HG02870 (cell line): Measurements from ENCODE around the gene NKX2-2.
A peak's percentile ranks its signal among the peaks of the same experiment; 100 is the strongest.

ENCODE experiments used
- ATAC-seq: cut with Tn5 transposase; IDR thresholded peaks from one replicate; pipeline ENCODE4 v1.9.1; 2021; ENCODE audit warnings: mild to moderate bottlenecking, moderate library complexity; ENCODE audit not compliant: unreplicated experiment

Gene NKX2-2

DNA sequence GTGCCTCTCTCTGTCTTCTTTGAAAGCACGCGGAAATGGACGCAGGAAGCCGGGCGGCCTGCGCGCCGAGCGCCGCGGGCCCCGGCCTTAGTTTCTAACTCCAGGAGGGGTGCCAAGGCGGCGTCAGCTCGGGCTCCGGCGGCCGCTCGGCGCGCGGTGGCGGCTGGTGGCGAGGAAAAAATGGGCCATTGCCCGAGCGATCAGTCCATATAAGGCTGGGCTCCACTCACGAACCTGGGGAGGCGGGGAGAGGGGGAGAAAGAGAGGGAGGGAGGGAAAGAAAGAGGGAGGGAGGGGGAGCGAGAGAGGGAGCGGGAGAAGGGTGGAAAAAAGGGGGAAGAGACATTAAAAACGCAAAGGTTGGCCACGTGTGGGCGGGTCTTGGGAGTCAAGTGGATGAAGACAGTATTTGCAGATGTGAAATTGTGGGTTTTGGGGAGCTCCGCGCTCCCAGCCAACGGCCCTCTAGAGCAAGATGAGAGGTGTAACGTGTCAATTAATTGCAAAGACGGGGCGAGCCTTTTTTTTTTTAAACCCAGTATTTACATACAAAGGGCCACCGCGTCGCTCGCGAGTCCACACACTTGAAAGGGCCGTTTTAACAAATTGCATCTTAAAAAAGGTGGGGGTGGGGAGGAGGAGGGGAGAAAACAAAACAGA, at the start of gene NKX2-2:
Gene NKX2-2, minus strand, starts transcription at position 184 of the 660 bp plus-strand sequence. CDS start 395 bp downstream, outside the sequence.
- no peak for ATAC-seq

DNA sequence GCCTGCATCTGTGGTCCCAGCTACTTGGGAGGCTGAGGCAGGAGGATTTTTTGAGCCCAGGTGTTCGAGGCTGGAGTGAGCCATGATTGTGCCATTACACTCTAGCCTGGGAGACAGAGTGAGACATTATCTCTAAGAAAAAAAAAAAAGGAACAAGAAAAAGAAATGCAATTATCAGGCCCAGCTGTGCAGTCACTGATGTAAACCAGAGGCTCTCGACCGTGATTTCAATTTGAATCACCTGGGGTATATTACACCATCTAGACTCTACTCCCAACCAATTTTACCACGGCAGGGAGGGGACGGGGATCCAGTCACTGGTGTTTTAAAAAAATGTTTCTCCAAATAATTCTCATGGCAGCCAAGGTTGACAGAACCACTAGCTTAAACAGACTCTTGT, 48.8 kb upstream of the NKX2-2 start:
- no peak for ATAC-seq

DNA sequence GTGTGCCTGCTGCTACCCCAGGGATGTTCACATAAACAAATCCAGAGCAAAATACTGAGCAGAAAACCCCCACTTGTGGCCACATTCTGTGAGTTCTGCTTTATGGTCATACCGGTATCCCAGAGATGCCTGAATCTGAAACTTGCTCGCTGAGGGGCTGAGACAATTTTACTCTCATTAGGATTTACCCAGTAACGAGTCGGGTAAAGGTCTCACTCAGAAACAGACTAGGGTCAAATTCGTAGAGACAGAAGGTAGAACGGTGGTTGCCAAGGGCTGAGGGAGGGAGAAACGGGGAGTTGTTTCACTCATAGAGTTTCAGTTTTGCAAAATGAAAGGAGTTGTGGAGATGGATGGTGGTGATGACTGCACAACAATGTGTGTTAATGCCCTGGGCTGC, 45.4 kb upstream of the NKX2-2 start:
- peak; percentile 92 for ATAC-seq

DNA sequence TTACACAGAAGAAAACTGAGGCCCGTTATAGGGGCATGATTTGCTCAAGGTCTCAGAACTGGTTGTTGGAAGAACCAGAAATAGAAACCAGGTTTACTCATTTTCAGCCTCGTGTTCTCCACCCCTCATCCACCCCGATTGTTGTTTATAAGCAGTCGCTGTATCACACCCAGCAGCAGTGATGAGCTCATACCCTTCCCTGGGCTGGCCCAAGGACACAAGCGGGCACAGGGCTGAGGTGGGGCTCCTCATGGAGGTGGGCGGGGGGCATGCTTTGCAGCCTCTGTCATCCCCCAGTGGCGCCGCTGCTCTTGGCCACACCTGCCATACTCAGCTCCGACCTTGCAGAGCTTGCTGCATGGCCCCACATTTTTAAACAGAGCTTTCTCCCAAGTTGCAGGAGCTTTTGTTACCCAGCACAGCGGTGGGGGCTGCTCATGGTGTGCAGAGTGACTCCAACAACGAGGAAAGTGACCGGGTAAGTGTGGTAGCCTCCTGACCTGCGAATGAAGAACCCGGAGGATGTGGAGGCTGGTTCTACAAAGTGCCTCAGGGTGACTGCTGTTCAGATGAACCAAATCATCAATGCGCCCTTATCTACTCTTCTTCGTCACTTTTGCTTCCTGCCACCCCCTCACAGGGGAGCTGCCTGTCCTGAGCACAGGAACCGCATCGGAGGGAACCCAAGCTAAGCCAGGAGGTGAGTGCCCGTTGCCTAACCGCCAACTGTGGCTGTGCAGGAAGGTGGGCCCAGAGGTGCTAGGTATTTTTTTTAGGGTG, 43.6 kb upstream of the NKX2-2 start:
- ATAC-seq: no peak

DNA sequence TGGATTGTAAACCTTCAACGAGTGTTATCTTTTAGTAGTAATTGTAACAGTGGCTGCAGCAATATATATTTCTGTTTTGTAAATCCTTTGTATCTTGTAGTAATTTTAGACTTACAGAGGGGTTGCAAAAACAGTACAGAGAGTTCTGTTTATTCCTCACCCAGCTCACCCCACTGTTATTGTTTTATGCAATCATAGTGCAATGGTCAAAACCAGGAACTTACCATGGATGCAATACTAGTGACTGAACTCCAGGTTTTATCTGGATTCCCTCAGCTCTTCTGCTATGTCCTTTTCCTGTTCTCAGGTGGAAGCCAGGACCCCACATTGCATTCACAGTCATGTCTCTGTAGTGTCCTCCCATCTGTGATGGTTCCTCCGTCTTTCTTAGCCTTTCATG, 42.5 kb upstream of the NKX2-2 start:
- ATAC-seq: no peak

GRCh38 chr20:21555470-21556120, 41.7 kb upstream of the NKX2-2 start:
- ATAC-seq: no peak

DNA sequence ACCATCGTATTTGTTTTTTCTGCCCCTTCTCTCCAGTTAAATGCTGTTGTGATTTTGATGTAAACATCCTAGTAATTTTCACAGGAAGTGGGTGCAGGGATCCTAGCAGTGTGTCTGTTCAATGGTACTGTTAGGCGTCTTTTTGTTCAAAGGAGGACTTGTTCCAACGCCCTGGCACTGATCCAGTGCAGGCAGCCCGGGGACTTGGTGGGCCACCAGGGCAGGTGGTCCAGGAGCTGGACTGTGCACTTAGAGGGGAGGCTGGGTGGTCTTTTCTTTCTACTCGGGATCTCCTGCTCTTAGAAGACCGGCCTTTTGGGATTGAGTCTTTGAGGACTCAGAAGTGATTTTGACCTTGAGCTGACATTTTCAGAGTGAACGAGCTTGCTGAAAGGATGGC, 41.1 kb upstream of the NKX2-2 start:
- ATAC-seq: no peak

- no peak for ATAC-seq
These were observed 40.6 kb upstream of the NKX2-2 start for GRCh38 chr20:21554376-21554890.

GRCh38 chr20:21550587-21550986, 36.7 kb upstream of the NKX2-2 start:
- no peak for ATAC-seq

DNA sequence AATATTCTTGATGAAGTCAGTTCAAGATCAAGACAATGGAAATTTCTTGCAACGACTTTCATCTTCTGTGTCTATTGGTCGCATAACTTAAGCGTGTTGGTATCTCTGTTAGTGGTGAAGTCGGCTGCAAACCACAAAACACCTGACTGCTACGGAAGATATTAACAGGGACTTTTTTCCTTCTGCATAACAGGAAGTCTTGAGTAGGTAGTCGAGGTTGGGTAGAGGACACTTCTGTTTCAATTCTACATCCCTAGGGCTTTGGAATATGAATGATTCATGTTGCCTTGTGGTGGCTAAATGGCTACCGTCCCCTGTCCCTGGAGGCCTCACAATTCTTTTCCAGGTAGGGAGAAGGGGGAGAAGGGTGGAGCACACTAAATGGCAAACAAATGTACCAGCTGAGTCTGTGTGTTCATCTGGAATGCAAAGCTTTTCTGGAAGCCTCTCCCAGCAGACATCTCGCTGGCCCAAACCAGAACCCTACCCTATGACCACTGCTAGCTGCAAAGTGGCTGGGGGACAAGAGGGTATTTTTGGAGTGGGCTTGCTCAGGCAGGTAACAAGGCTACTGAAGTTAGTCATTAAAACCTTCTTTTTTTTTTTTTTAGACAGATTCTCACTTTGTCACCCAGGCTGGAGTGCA, 34.6 kb upstream of the NKX2-2 start:
- ATAC-seq: peak; percentile 79

DNA sequence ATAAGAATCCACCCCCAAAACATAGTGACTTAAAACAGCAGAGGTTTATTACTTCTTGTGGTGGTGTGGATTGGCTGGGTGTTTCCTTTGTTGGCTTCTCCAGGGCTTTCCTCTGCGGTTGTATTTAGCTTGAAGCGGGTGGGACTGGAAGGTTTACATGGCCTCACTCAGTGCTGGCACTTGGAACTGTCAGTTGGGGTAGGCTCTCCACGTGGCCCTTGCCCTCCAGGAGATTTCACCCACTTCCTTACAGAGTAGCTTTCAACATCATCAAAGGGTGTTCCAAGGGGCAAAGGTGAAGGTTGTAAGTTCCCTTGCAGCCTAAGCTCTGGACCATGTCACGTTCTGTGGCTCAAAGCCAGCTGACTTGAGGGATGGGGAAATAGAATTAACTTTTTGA, 32.5 kb upstream of the NKX2-2 start:
- ATAC-seq: no peak

DNA sequence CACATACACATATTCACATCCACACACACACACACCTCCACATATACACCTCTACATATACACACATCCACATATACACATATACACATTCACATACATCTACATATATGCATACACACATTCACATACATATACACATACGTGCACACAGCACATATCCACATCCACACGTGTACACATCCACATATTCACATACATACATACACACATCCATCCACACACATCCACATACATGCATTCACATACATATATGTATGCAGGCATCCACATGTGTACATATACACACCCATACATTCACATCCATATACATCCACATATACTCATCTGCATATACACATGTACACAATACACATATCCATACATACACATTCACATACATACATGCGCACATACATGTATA, 25.6 kb upstream of the NKX2-2 start:
- no peak for ATAC-seq

GRCh38 chr20:21534886-21535285, 21.0 kb upstream of the NKX2-2 start:
- ATAC-seq: no peak

DNA sequence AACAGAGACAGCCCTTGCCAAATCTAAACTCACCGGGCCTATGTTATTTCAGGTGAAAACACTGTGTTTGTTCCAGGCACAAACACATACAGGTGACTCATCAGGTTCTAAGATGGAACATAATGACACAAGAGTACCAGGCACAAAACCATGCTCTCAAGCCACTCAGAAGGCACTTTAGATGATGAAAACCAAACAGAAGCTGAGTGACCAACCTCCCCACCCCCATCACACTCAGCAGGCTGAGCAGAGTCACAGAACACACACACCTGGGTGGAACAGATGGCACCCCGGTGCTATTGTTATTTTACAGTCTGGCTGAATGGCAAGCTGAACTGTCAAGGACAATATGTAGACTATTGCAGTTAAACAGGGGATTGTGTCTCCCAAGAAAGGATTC, 20.6 kb upstream of the NKX2-2 start:
- ATAC-seq: no peak

- no peak for ATAC-seq
These were observed 16.0 kb upstream of the NKX2-2 start for GRCh38 chr20:21529863-21530262.

- no peak for ATAC-seq
These were observed 15.0 kb upstream of the NKX2-2 start for GRCh38 chr20:21528870-21529269.

GRCh38 chr20:21527908-21528307, 14.0 kb upstream of the NKX2-2 start:
- no peak for ATAC-seq

DNA sequence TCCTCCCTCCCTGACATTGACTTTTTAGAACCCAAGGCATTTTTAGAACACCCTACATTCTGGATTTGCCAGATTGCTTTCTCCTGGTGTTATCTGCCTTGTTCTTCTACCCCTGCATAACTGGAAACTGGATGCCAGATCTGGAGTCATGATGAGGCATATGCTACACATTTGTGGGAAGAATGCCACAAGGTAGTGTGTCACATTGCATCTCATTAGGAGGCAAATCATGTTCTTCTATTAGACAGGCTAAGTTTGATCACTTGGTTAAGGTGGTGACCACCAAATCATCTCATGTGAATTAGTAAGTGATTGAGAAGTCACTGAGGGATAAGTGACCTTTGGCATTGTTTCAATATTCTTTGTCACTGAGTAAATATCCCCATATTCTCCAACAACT, 12.9 kb upstream of the NKX2-2 start:
- ATAC-seq: no peak

DNA sequence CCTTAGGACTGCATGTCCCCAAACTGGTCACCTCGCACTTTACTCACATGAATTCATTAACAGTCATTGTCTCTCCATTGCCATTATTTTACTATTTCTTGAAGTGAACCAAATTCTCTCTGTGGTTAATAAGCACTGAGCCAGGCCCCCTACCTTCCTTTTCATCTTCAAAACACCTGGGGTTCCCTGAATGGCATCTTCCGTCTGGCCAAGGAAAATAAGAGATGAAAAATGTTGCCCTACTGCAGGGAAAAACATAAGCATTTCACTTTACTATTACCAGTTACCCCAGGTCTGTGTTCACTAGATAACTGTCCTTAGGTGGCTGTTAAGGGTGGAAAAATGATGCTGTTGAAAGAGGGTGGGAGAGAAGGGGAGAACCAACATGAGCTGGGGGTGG, 10.0 kb upstream of the NKX2-2 start:
- ATAC-seq: no peak

DNA sequence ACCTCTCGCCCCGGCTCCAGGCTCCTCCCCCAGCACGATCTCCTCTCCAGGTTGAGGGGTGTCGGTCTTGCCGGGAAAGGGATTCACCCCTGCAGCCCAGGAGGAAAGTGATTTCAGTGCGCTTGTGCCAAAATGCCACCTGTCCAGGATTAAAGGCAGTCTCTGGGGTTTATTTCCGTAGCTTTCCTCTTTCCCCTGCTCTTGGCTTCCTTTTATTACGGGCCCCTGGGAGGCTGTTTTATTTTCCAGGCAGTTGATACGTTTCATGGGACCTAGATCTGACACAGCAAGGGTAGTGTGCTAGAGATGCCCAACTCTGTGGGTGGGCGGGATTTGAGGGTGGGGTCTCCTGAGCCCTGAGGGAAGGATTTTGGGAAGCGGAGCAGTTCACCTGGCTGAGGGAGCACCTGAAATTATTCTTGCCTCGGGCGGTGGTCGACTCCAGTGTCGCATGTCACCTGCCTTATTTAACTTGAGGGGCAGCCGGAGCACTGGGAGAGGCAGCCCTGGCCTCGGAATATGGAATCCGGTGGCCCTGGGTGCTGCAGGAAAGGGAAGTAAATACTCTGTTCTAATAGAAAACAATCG, 9.5 kb upstream of the NKX2-2 start:
- ATAC-seq: no peak
